Measurements from ENCODE around the gene STON1.

The STON1 gene

DNA sequence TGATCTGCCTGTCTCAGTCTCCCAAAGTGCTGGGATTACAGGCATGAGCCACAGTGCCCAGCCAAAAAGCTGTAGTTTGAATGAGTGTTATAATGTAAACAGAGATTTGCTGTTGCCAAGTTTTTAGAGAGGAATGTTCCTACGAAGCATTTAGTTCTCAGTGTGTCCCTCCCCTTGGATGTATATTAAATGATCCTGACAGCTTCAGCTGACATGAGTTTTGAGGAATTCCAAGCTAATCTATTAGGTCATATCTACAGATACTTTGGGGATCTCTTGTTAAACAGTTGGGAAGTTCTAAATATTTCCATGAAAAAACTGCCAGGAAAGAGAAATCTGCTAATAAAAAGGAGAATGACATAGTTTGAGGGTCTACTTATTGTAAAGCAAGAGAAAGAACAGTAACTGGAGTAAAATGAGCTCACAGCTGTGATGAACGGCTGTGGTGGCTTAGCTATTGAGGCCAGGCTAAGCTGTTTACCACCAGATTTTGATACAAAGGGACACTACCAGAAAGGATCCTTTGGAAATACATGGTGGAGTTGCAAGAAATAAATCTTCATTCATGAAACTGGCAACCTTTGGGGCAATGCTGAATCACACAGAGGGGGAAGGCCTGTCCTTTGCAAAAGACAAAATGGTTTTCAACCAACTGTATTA is 2.6 kb upstream of the STON1 start:
- DNase-seq (ENCODE audit: low read depth) = peak; percentile 84
- TF ChIP-seq, protein P1, sequence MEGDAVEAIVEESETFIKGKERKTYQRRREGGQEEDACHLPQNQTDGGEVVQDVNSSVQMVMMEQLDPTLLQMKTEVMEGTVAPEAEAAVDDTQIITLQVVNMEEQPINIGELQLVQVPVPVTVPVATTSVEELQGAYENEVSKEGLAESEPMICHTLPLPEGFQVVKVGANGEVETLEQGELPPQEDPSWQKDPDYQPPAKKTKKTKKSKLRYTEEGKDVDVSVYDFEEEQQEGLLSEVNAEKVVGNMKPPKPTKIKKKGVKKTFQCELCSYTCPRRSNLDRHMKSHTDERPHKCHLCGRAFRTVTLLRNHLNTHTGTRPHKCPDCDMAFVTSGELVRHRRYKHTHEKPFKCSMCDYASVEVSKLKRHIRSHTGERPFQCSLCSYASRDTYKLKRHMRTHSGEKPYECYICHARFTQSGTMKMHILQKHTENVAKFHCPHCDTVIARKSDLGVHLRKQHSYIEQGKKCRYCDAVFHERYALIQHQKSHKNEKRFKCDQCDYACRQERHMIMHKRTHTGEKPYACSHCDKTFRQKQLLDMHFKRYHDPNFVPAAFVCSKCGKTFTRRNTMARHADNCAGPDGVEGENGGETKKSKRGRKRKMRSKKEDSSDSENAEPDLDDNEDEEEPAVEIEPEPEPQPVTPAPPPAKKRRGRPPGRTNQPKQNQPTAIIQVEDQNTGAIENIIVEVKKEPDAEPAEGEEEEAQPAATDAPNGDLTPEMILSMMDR (conservative IDR thresholded peaks at IDR 0.05; ENCODE audit: low read depth, low read length) = no peak
- H3K4me3 ChIP-seq (ENCODE audit: low read length) = no peak overlapping the region

DNA sequence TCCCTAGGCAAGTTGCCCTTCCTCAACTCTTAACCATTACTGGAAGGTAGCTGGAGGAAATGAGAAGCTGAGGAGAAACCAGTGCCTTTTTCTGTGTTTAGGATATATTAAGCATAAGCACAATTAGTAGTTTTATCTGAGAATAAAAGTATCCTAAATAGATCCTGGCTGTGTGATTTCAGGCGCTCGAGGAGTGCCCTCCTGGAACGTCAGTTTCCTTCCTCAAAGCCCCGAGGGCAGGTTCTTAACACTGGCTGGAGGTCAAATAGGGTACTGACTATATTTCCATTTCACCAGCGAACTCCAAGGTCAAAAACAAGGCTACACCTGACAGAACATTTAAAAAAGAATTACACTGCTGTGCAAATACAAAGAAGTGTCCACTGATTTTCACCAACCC is 1.5 kb upstream of the STON1 start:
- H3K4me3 ChIP-seq (ENCODE audit: low read length) = no peak overlapping the region
- TF ChIP-seq, protein P1 (conservative IDR thresholded peaks at IDR 0.05; ENCODE audit: low read depth, low read length) = no peak
- no peak for DNase-seq (ENCODE audit: low read depth)

DNA sequence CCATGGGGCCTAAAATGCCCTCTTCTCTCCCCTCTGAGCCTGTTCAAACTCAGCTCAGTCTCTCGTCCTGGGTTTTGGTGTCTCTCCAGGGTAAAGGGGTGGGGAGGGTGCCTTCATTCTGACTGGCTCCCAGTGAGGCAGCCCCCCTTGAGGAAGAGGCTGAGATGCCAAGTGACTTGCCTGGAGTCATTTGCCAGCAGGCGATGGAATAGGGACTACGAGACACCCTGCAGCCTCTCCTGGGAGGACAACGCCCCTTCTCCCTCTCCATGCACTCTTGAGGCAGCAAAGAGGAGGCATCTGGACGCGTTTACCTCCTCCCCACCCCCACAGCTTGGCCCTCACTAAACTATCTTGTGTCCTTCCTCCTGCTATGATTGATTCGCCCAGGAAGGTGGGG is 760 bp upstream of the STON1 start:
- no peak for DNase-seq (ENCODE audit: low read depth)
- TF ChIP-seq, protein P1 (conservative IDR thresholded peaks at IDR 0.05; ENCODE audit: low read depth, low read length) = no peak
- H3K4me3 ChIP-seq (ENCODE audit: low read length) = no peak overlapping the region

DNA sequence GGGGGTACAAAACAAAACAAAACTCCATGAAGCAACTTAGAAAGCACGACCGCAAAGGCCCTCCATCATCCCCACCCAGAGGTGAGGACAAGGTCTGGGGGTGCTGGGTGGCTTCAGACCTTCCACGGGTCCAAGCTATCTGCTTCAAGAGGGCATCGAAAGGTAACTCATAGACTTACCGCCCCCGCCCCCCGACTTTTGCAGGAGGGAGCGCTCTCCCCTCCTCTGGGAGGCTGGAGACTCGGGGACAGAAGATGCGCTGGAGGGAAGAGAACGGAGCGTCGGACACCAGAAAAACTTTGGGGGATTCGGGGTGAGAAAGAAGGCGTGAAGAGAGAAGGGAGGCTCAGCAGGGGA is 300 bp upstream of the STON1 start:
- H3K4me3 ChIP-seq (ENCODE audit: low read length) = peak overlapping the region; percentile 65
- DNase-seq (ENCODE audit: low read depth) = no peak
- TF ChIP-seq, protein P1 (conservative IDR thresholded peaks at IDR 0.05; ENCODE audit: low read depth, low read length) = no peak

DNA sequence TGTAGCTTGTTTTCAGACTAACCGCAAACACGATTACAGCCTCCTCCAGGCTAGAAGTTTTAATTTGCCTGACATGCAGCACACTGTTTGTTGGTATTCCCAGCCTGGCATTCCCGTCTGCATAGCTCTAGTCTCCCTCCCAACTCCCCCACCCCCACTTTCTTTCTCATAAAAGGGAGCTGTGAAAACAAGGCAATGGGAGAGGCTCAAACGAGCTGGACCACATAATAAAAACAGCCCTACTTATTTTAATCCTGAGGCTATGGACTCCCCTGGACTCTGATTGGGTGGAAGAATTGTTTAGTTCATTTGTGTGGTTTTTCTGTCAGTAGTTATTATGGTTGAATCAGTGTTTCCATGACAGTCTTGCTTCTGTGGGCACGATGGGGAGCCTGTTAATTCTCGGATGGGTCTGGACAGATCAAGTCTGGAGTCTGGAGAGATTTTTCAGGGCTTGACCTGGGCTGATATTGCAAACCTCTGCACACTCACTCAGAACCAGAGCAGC is 1.2 kb downstream of the STON1 start:
- peak overlapping the region; percentile 65 for H3K4me3 ChIP-seq (ENCODE audit: low read length)
- TF ChIP-seq, protein P1 (conservative IDR thresholded peaks at IDR 0.05; ENCODE audit: low read depth, low read length) = no peak
- DNase-seq (ENCODE audit: low read depth) = peak; percentile 92

DNA sequence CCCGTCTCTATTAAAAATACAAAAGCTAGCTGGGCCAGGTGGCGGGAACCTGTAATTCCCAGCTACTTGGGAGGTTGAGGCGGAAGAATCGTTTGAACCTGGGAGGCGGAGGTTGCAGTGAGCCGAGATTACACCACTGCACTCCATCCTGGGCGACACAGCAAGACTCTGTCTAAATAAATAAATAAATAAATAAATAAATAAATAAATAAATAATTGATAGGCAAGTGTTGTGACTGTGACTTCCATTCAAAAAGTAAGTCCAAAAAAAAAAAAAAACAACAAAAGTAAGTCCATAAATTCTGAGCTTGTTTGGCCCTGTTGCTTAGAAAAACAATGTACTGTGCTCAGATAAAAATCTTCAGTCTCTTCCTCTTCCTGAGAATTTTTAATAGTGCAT is 2.2 kb downstream of the STON1 start:
- no peak for DNase-seq (ENCODE audit: low read depth)
- TF ChIP-seq, protein P1 (conservative IDR thresholded peaks at IDR 0.05; ENCODE audit: low read depth, low read length) = no peak
- H3K4me3 ChIP-seq (ENCODE audit: low read length) = no peak overlapping the region

DNA sequence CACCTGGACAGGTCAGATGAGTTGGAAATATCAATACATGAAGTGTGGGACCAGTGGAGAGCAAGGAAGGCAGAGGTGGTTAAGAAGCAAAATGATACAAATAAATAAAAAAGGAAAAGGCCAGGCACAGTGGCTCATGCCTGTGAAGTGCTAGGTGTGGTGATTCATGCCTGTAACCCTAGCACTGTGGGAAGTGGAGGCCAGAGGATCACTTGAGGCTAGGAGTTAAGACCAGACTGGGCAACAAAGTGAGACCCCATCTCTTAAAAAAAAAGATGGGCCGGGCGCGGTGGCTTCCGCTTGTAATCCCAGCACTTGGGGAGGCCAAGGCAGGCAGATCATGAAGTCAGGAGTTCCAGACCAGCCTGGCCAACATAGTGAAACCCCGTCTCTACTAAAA is 2.9 kb downstream of the STON1 start:
- H3K4me3 ChIP-seq (ENCODE audit: low read length) = no peak overlapping the region
- DNase-seq (ENCODE audit: low read depth) = no peak
- TF ChIP-seq, protein P1 (conservative IDR thresholded peaks at IDR 0.05; ENCODE audit: low read depth, low read length) = no peak
